GM03348 (cell line): ENCODE data around the gene SLC4A11.
A peak's percentile ranks its signal among the peaks of the same experiment; 100 is the strongest.

Experiments used
- DNase-seq: peaks from one replicate; pipeline ENCODE4 v3.0.0; 2012; ENCODE audit warnings: low spot score

Gene SLC4A11

GRCh38 chr20:3245711-3246110 is 6.7 kb upstream of the SLC4A11 start:
- no peak for DNase-seq

- no peak for DNase-seq
Measured at GRCh38 chr20:3245156-3245555, 6.2 kb upstream of the SLC4A11 start.

GRCh38 chr20:3244613-3245012 is 5.6 kb upstream of the SLC4A11 start:
- DNase-seq, result no peak

GRCh38 chr20:3243718-3244358 is 4.8 kb upstream of the SLC4A11 start:
- no peak for DNase-seq

- no peak for DNase-seq
Measured at GRCh38 chr20:3242172-3242692, 3.2 kb upstream of the SLC4A11 start.

- DNase-seq, result no peak
Measured at GRCh38 chr20:3240776-3241363, 1.9 kb upstream of the SLC4A11 start.

- DNase-seq, result peak; percentile 70
Measured at GRCh38 chr20:3239867-3240775, 1.1 kb upstream of the SLC4A11 start.

- DNase-seq, result peak; percentile 80
Measured at GRCh38 chr20:3238616-3239025, 369 bp downstream of the SLC4A11 start.

- DNase-seq, result no peak
Measured at GRCh38 chr20:3237958-3238615, 903 bp downstream of the SLC4A11 start.

- DNase-seq, result no peak
Measured at GRCh38 chr20:3237011-3237957, 1.7 kb downstream of the SLC4A11 start.

- DNase-seq, result no peak
Measured at GRCh38 chr20:3235666-3236324, 3.2 kb downstream of the SLC4A11 start.

GRCh38 chr20:3233991-3234498 is 4.9 kb downstream of the SLC4A11 start:
- DNase-seq, result no peak

- no peak for DNase-seq
Measured at GRCh38 chr20:3233131-3233990, 5.6 kb downstream of the SLC4A11 start.

GRCh38 chr20:3231889-3232588 is 7.0 kb downstream of the SLC4A11 start:
- no peak for DNase-seq

- no peak for DNase-seq
Measured at GRCh38 chr20:3231116-3231515, 7.9 kb downstream of the SLC4A11 start.

- no peak for DNase-seq
Measured at GRCh38 chr20:3229798-3230197, 9.2 kb downstream of the SLC4A11 start.

- no peak for DNase-seq
Measured at GRCh38 chr20:3229158-3229557, 9.8 kb downstream of the SLC4A11 start.

GRCh38 chr20:3228750-3229032 is 10.3 kb downstream of the SLC4A11 start:
- no peak for DNase-seq
